AML-193 (cell line): ENCODE data around the gene MMP2.

Source experiments
- DNase-seq, 2 experiments: peaks; one replicate each; lab custom pipeline; 2025; lab: John Stamatoyannopoulos, UW

MMP2 gene

GRCh38 chr16:55513616-55514015 is 34.6 kb downstream of the MMP2 start:
- no peak for DNase-seq

- no peak for DNase-seq
Measured at GRCh38 chr16:55515111-55515510, 36.1 kb downstream of the MMP2 start.

DNA sequence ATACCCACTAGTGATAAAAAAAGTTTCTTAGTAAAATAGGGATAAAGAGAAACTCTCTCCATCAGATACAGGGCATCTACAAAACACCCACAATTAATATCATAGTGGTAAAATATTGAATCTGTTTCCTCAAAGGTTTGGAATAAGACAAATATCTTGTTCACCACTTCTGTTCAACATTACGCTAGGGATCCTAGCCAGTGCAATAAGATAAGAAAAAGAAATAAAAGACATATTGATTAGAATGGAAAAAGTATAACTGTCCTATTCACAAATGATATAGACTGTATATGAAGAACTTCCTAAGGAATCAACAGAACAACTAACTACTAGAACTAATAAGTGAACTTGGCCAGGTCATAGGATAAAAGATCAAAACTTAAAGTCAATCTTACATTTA is 42.8 kb downstream of the MMP2 start:
- DNase-seq = no peak

DNA sequence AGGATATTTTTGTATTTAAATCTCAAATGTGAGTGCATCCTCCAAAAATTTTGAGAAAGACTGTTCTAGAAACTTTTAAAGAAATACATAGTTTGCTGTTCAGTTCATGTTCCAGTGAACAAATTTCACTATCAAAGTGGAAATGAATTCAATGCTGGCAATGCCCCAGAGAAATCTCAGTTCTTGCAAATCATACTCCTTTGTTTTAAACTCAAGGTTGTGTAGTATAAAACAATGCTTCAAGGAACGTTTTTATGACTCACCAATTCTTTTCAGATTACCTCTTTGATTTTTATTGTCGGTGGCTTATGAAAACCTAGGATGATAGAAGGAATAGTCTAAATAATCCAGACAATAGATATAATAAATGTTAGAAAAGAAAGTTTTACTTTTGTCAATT is 47.4 kb downstream of the MMP2 start:
- no peak for DNase-seq

DNA sequence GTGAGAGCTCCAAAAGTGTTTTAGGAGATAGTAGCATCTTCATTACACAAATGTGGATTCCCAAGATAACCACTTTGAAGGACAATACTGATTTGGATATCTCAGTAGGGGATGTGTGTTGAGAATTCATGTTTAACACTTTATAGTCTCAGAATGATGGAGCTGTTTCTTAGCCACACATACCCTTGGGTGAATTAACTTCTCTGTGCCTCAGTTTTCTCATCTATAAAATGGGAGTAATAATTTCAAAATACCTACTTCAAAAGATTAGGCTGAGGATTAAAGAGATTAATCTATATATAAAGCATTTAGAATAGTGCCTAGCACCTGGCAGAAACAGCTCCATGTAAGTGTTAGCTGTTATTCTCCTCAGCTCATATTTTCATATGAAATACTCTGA is 48.9 kb downstream of the MMP2 start:
- no peak for DNase-seq

- DNase-seq = no peak
Measured at GRCh38 chr16:55529018-55529417, 50.0 kb downstream of the MMP2 start.

DNA sequence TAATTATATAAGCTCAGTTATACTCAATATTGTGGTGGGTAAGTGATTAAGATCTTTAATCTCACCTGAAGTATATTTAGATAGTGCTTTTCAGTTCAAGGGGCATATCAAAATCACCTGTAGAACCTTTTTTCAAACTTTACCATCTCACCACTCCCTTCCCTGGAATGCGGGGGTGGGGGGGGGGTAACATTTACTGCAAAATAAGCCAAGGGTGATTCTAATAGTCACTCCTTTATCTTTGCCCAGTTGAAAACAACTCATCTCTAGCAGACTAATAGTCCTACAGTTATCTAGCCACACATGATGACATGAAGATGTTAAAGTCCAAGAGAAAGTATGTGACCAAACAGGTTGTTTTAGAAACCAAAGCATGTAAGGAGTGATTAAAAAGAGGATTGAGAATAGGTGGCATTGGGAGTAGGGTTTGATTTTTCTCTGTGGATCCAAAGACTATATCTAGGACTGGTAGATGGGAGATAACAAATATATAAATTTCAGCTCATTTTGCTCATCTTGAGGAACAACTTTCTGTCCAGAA is 51.4 kb downstream of the MMP2 start:
- DNase-seq = no peak

GRCh38 chr16:55532227-55532626 is 53.2 kb downstream of the MMP2 start:
- DNase-seq = no peak

GRCh38 chr16:55534756-55535155 is 55.8 kb downstream of the MMP2 start:
- no peak for DNase-seq

- peak; percentile 84 to 88 for DNase-seq
Measured at GRCh38 chr16:55539049-55539448, 60.1 kb downstream of the MMP2 start.

DNA sequence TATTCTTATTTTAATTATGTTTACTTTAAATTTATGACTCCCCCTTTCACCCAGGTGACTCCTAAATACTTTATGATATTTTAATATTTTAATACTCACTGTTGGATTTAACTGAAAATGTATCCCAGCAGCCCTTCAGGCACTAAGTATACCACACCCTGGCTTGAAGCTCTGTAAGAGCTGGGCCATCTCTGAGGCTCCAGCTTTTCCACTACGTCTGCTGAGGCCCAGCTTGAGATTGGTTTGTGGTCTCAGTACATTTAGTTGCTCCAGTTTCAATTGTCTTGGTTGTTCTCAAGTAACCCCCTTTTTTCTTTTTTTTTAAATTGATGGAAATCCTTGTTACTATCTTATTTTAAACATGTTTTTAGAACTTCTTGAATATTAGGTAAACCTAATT is 60.5 kb downstream of the MMP2 start:
- no peak for DNase-seq

- DNase-seq = no peak
Measured at GRCh38 chr16:55540221-55540620, 61.2 kb downstream of the MMP2 start.

- DNase-seq = no peak
Measured at GRCh38 chr16:55542459-55543082, 63.6 kb downstream of the MMP2 start.

GRCh38 chr16:55543472-55543871 is 64.5 kb downstream of the MMP2 start:
- no peak for DNase-seq

DNA sequence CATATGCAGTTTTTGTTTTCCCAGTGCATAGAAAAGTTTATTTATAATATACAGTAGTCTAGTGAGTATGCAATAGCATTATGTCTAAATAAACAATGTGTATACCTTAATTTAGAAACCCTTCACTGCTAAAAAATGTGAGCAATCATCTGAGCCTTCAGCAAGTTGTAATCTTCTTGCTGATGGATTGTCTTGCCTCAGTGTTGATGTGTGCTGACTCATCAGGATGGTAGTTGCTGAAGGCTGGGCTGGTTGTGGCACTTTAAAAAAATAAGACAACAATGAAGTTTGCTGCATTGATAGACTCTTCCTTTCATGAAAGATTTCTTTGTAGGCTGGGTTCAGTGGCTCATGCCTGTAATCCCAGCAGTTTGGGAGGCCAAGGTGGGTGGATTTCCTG is 73.6 kb downstream of the MMP2 start:
- DNase-seq = no peak

- no peak for DNase-seq
Measured at GRCh38 chr16:55555436-55555835, 76.4 kb downstream of the MMP2 start.
